Measurements from ENCODE around the gene IGF2R. TPM values are rescaled to one million over a fixed set of nuclear protein-coding genes. Genes with fewer than 3 reads are reported as not detected.

IGF2R gene
- total RNA-seq, 3 donors from 2014 or later = 60.4 to 112 (median 81.0) TPM

- Histone ChIP-seq H3K4me3 (no peak overlapping the region), H3K4me1 (no peaks in the 10 kb centered on the region), H3K27ac (no peak overlapping the region), H3K27me3 (no peaks in the 10 kb centered on the region), H3K36me3 (no peaks in the 10 kb centered on the region), H3K9me3 (no peaks in the 10 kb centered on the region)
- DNase-seq (ENCODE audit: low spot score in 2 of 2) = no peak
- intact Hi-C loops (cut with DNase I; ENCODE audit: low total_unique reads) = no loop called here
- no peak for TF ChIP-seq POLR2A (IDR thresholded peaks at IDR 0.05)
- no peak for TF ChIP-seq POLR2AphosphoS5 (IDR thresholded peaks at IDR 0.05)
- no peak for TF ChIP-seq CTCF (IDR thresholded peaks at IDR 0.05)
These were observed 96.3 kb downstream of the IGF2R start for GRCh38 chr6:160065200-160065599.

GRCh38 chr6:160067564-160067963 is 98.7 kb downstream of the IGF2R start:
- intact Hi-C loops (cut with DNase I; ENCODE audit: low total_unique reads) = no loop called here
- DNase-seq (ENCODE audit: low spot score in 2 of 2) = no peak
- Histone ChIP-seq H3K9me3 (no peaks in the 10 kb centered on the region), H3K36me3 (no peaks in the 10 kb centered on the region), H3K4me3 (no peak overlapping the region), H3K4me1 (no peaks in the 10 kb centered on the region), H3K27me3 (no peaks in the 10 kb centered on the region), H3K27ac (no peak overlapping the region)
- TF ChIP-seq CTCF (IDR thresholded peaks at IDR 0.05) = no peak
- TF ChIP-seq POLR2A (IDR thresholded peaks at IDR 0.05) = no peak
- TF ChIP-seq POLR2AphosphoS5 (IDR thresholded peaks at IDR 0.05) = no peak

GRCh38 chr6:160068346-160068745 is 99.5 kb downstream of the IGF2R start:
- Histone ChIP-seq H3K27ac (no peak overlapping the region), H3K4me1 (no peaks in the 10 kb centered on the region), H3K9me3 (no peaks in the 10 kb centered on the region), H3K4me3 (no peak overlapping the region), H3K27me3 (no peaks in the 10 kb centered on the region), H3K36me3 (no peaks in the 10 kb centered on the region)
- TF ChIP-seq POLR2A (IDR thresholded peaks at IDR 0.05) (no peak), POLR2AphosphoS5 (IDR thresholded peaks at IDR 0.05) (no peak), CTCF (IDR thresholded peaks at IDR 0.05) (no peak)
- intact Hi-C loops (cut with DNase I; ENCODE audit: low total_unique reads) = no loop called here
- no peak for DNase-seq (ENCODE audit: low spot score in 2 of 2)

- Histone ChIP-seq H3K4me3 (no peak overlapping the region), H3K36me3 (no peaks in the 10 kb centered on the region), H3K4me1 (no peaks in the 10 kb centered on the region), H3K27me3 (no peaks in the 10 kb centered on the region), H3K9me3 (no peaks in the 10 kb centered on the region), H3K27ac (no peak overlapping the region)
- TF ChIP-seq CTCF (IDR thresholded peaks at IDR 0.05) (no peak), POLR2AphosphoS5 (IDR thresholded peaks at IDR 0.05) (no peak), POLR2A (IDR thresholded peaks at IDR 0.05) (no peak)
- no peak for DNase-seq (ENCODE audit: low spot score in 2 of 2)
- intact Hi-C loops (cut with DNase I; ENCODE audit: low total_unique reads) = no loop called here
These were observed 100.2 kb downstream of the IGF2R start for GRCh38 chr6:160069050-160069454.

GRCh38 chr6:160069459-160069858 is 100.6 kb downstream of the IGF2R start:
- Histone ChIP-seq H3K4me3 (no peak overlapping the region), H3K27ac (no peak overlapping the region), H3K9me3 (no peaks in the 10 kb centered on the region), H3K27me3 (no peaks in the 10 kb centered on the region), H3K36me3 (no peaks in the 10 kb centered on the region), H3K4me1 (no peaks in the 10 kb centered on the region)
- no peak for DNase-seq (ENCODE audit: low spot score in 2 of 2)
- TF ChIP-seq CTCF (IDR thresholded peaks at IDR 0.05) (no peak), POLR2A (IDR thresholded peaks at IDR 0.05) (no peak), POLR2AphosphoS5 (IDR thresholded peaks at IDR 0.05) (no peak)
- intact Hi-C loops (cut with DNase I; ENCODE audit: low total_unique reads) = no loop called here

Measured in breast epithelium (tissue), 4 donors.